Activated gamma-delta T cell (primary cell): Measurements from ENCODE around the gene LAMC2.

Source experiments
- DNase-seq: peaks from one replicate; lab custom pipeline; 2025; lab: John Stamatoyannopoulos, UW

The LAMC2 gene

DNA sequence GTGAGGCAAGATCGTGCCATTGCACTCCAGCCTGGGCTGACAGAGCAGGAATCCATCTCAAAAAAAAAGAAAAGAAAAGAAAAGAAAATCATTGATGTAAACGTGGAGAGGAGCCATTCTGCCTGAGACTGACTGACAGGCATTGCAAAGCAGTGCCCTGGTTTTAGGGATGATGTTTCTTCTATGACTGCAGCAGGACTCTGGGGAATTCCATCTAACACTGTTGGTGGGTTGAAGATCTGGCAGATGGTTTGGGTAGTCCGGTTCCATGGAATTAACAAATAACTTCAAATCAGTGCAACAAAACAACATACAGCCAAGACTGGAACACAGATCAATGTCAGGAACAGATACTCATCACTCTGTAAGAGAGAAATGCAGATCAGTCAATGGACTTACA, 17.8 kb upstream of the LAMC2 start:
- no peak for DNase-seq

- DNase-seq: no peak
Observed at GRCh38 chr1:183173828-183174227, 12.2 kb upstream of the LAMC2 start.

DNA sequence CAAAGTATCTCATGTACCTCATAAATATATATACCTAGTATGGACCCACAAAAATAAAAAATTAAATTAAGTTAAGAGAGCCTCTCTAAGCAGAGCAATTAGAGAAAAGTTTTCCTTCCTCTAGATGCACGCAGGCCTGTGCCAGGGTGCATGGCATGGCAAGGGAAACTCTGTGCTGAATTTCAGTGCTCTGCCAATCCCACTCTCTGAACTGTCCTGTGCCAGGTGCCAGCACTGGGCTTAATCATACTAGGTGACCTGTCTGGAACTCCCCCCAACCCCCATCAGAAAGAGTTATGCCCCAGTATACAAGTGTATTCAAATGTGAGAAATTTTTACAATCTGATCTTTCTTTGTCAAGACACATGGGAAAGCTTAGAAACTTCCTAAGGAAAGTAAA, 10.4 kb upstream of the LAMC2 start:
- no peak for DNase-seq

- DNase-seq: no peak
Observed at GRCh38 chr1:183178545-183178944, 7.5 kb upstream of the LAMC2 start.

- no peak for DNase-seq
Observed at GRCh38 chr1:183179033-183179432, 7.0 kb upstream of the LAMC2 start.

GRCh38 chr1:183180218-183180617, 5.8 kb upstream of the LAMC2 start:
- no peak for DNase-seq

GRCh38 chr1:183180634-183181056, 5.4 kb upstream of the LAMC2 start:
- DNase-seq: no peak

- DNase-seq: no peak
Observed at GRCh38 chr1:183186841-183187240, 777 bp downstream of the LAMC2 start.

GRCh38 chr1:183188240-183188639, 2.2 kb downstream of the LAMC2 start:
- no peak for DNase-seq

GRCh38 chr1:183191833-183192232, 5.8 kb downstream of the LAMC2 start:
- DNase-seq: no peak

GRCh38 chr1:183193963-183194525, 8.0 kb downstream of the LAMC2 start:
- no peak for DNase-seq

DNA sequence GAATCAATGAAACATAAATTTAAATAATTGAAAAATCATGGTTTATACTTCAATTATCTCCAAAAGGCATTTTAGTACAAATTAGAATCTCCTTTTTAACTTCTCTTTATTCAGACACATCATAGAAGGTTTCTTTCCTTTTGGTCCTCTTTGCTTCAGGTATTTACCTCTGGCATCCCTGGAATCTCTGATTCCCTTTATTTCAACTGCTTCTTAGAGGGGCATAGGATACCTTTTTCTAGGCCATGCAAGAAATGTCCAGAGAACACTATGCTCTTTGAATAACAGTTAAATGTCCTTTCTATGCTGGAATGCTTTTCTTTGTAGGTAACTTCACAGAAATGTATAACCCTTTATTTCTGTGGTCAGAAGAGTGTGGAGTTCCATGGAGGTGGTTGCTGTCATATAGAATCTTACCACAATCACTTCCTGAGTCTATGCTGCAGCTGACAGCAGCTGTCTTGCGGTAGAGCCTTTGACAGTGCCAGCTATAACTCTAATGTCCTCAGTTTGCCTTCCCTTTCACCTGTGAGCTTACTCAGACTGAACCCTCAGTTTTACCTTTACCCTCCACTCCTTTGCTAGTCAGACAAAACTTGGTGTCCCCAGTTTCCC, 8.6 kb downstream of the LAMC2 start:
- DNase-seq: no peak

DNA sequence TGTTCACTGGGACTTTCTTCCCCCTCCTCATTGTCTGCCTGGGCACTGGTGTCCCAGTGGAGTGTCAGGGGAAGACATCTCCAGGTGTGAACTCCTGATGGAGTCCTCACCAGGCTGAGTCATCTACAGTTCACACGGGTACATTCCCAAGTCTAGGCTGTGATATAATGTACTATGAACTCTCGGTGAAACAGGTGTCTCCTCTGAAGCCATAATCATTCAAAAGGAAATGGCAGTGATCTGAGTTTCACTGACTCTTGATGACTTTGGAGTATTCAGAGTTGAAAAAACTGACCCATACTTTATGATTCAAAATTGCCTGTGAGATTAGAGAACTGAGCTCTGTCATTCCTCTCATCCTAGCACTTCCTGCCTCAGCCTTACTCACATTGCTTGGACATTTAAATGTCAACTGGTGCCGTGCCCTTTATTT, 9.1 kb downstream of the LAMC2 start:
- no peak for DNase-seq

GRCh38 chr1:183197762-183198161, 11.7 kb downstream of the LAMC2 start:
- no peak for DNase-seq

- no peak for DNase-seq
Observed at GRCh38 chr1:183198463-183198862, 12.4 kb downstream of the LAMC2 start.

- no peak for DNase-seq
Observed at GRCh38 chr1:183199304-183199703, 13.2 kb downstream of the LAMC2 start.

GRCh38 chr1:183200451-183200850, 14.4 kb downstream of the LAMC2 start:
- no peak for DNase-seq

DNA sequence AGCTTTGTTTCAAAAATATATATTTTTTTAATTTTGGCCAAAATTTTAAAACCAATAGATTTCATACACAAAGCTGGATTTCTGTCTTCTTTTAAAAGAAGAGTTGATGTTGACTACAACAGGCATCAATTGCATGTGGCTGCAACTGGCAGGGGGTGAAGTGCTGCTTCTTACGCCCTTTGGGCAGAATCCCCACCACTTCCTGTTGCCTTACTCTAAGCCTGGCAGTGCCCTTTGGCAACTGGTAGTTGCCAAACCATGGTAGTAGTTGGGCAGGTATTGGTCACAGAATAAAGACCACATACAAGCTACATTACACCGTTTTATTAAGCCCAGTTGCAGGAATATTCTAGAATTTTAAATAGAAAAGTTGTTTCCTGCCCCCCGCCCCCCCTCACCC, 17.0 kb downstream of the LAMC2 start:
- DNase-seq: no peak

GRCh38 chr1:183205196-183205781, 19.2 kb downstream of the LAMC2 start:
- DNase-seq: no peak

- DNase-seq: no peak
Observed at GRCh38 chr1:183206538-183207122, 20.6 kb downstream of the LAMC2 start.

DNA sequence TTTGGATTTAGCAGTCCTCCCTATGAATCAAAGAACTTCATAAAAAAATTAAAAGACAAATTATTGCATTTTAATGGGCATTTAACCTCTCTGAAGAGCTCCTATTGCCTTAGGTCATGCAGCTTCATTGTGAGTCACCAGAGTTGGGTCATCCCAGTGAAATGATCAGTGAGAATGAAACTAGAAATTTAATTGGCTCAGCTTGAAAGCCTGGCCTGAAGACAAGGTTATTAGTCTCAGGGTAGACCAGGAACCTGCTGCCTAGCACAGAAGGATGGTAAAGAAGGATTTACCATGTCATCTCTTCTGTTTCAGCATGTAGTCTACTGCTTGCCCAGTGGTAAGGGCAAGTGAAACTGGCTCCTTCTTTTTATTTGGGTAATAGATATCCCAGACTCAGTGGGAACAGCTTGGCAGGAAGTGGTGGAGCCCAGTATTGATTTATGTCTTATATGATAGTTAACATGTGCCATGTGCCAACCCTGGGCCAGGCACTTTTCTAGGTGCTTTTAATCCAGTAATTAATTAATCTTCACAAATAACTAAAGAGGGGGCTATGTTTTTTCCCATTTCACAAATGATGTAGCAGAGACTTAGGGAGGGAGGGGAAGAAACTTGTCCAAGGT, 23.6 kb downstream of the LAMC2 start:
- no peak for DNase-seq

- no peak for DNase-seq
Observed at GRCh38 chr1:183210681-183211080, 24.6 kb downstream of the LAMC2 start.

GRCh38 chr1:183212870-183213269, 26.8 kb downstream of the LAMC2 start:
- no peak for DNase-seq
